ENCODE measurements around the gene DIP2B.
"Not testable (repeated sequence)": the region's sequence is repeated elsewhere in the genome, so short reads cannot be mapped to it uniquely, and the experiment has no call there.

Gene DIP2B, protein sequence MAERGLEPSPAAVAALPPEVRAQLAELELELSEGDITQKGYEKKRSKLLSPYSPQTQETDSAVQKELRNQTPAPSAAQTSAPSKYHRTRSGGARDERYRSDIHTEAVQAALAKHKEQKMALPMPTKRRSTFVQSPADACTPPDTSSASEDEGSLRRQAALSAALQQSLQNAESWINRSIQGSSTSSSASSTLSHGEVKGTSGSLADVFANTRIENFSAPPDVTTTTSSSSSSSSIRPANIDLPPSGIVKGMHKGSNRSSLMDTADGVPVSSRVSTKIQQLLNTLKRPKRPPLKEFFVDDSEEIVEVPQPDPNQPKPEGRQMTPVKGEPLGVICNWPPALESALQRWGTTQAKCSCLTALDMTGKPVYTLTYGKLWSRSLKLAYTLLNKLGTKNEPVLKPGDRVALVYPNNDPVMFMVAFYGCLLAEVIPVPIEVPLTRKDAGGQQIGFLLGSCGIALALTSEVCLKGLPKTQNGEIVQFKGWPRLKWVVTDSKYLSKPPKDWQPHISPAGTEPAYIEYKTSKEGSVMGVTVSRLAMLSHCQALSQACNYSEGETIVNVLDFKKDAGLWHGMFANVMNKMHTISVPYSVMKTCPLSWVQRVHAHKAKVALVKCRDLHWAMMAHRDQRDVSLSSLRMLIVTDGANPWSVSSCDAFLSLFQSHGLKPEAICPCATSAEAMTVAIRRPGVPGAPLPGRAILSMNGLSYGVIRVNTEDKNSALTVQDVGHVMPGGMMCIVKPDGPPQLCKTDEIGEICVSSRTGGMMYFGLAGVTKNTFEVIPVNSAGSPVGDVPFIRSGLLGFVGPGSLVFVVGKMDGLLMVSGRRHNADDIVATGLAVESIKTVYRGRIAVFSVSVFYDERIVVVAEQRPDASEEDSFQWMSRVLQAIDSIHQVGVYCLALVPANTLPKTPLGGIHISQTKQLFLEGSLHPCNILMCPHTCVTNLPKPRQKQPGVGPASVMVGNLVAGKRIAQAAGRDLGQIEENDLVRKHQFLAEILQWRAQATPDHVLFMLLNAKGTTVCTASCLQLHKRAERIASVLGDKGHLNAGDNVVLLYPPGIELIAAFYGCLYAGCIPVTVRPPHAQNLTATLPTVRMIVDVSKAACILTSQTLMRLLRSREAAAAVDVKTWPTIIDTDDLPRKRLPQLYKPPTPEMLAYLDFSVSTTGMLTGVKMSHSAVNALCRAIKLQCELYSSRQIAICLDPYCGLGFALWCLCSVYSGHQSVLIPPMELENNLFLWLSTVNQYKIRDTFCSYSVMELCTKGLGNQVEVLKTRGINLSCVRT (N-terminal part only)

DNA sequence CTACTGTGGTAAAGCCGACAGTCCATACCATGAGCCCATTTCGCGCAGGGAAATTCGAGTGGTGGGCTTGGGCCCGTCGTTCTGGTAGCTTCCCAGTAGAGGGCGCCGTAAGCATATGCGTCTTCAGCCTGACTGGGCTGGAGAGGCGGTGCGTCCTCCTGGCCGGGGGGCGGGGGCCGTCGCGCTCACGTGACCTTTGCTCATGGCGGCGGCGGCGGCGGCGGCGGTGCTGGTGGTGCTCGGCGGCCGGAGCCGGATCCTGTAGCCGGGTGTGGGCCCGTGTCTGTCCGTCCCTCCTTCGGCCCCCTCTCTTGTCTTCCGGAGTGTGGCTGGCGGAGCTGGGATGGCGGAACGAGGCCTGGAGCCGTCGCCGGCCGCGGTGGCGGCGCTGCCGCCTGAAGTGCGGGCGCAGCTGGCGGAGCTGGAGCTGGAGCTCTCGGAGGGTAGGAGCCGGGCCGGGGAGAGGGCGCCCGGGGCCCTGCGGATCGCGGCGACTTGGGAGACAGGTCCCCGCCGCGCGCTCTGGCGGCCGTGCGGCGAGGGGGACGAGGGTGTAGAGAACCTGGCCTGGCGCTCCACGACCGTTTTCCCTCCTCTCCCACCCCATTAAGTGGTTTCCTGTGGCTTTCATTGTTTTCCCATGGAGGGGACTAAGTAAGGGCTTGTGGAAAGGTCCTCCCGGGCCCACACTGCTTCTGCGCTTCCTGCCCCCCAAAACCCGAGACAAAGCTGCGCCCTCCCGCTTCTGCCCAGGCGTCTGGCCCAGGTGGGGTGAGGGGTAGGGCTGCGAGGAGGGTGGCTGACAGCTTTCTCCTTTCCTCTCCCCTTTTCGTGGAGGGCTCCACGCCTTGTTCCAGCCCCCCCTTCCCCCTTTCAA, at the start of gene DIP2B:
Gene DIP2B, plus strand, starts transcription at position 188 of the 877 bp plus-strand sequence. Its CDS starts 156 bp downstream, at position 344.
- peak; percentile 96 for DNase-seq

DNA sequence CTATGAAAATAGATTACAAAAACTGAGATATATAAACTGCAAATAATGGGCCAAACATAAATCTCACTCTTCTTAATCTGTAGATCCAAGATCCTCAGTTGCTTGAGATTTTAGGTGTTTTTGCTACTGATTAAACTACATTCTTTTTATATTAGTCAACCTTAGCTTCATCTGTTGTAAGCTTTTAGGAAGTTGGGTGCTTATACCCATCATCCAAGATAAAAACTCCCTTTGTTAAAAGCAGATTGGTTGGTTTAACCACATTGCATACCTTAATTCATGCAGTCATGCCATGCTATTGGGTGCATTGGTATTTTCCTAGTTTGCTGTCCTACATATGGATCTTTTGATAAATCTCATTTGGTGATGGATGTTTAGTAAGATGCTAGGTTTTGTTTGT, 46.2 kb upstream of the DIP2B start:
- no peak for DNase-seq

DNA sequence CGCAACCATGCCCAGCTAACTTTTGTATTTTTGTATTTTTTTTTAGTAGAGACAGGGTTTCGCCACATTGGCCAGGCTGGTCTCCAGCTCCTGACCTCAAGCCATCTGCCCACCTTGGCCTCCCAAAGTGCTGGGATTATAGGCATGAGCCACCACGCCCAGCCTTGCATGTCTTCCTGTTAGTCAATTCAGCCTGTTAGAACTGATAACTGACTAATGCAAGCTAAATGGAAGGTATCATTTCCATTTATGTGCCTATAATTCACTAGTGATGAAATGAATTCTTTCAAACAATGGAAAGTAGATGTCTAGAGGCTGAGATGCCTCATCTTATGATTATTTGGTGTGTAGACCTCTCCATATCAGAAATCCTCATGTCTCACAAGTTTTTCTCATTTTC, 37.3 kb upstream of the DIP2B start:
- DNase-seq: peak; percentile 15

DNA sequence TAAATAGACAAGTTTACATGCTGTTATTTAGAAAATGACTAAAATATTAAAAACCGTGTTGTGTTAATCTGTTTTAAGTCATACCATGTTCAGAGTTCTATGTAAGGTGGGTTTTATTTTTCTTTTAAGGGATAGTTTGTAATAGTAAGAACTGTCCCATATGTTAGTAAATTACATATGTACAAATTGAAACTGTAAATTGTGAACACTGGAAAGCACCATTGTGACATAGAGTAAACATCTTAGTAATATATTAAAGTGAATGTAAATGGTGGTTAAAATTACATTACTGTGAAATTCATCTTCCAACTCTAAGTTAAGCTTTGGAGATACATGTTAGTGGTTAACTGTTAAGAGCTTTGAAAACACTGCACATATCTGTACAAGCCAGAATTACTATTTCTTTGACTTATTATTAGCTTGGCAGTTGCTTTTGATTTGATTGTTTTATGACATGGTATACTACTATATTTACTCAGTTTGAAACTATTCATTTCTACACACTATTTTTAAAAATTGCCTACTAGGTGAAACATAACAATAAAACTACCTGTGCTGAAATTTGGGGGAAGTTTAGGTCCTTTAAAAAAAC, 27.4 kb upstream of the DIP2B start:
- no peak for DNase-seq

DNA sequence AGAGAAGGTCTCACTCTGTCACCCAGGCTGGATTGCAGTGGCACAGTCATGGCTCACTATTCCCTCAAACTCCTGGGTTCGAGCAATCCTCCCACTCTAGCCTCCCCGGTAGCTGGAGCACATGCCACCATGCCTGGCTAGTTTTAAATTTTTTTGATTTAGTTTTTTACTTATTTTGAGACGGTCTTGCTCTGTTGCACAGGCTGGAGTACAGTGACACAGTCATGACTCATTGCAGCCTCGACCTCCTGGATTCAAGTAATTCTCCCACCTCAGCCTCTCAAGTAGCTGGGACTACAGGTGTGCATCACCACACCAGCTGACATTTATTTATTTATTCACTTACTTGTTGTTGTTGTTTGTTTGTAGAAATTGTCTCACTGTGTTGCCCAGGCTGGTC, 22.2 kb upstream of the DIP2B start:
- DNase-seq: no peak

DNA sequence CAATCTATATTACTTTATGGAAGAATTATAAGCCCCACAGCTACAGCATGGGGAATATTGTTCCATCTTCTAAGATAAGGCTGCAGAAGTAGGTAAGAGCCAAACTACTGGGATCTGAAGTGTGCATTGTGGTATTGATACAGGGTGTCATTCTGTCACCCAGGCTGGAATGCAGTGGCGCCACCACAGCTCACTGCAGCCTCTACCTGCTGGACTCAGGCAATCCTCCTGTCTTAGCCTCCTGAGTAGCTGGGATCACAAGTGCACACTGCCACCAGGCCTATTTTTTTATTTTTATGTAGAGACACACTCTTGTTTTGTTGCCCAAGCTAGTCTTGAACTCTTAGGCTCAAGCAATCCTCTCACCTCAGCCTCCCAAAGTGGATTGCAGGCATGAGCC, 21.3 kb upstream of the DIP2B start:
- DNase-seq: no peak

DNA sequence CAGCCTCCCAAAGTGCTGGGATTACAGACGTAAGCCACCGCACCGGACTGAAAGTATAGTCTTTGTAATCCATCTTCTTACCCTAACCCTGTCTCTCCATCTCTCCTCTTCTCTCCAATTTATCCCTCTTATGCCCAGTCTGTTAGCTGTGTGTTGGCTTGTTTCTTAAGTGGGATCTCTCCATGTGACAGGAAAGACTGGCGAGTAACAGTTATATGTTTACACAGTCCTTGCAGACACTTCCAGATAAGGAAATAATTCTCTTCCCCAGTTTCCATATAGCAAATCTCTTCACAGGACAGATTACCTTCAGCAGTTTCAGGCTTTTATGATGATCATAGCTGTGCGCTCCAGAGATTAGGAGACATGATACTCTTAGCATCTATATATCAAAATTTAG, 16.0 kb upstream of the DIP2B start:
- DNase-seq: no peak

DNA sequence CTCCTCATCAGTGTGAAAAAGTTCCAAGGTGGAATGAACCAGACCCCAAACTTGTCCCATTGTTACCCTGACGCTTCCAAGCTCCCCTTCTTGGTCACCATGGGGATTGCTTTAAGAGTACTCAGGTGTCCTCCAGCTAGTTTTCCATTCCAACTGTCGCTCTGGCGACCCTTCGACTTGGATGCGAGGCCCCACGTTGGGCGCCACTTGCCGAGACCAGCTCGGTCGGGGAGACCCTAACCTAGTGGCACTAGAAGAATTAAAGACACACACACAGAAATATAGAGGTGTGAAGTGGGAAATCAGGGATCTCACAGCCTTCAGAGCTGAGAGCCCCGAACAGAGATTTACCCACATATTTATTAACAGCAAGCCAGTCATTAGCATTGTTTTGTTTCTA, 6.7 kb upstream of the DIP2B start:
- not testable (repeated sequence) for DNase-seq

DNA sequence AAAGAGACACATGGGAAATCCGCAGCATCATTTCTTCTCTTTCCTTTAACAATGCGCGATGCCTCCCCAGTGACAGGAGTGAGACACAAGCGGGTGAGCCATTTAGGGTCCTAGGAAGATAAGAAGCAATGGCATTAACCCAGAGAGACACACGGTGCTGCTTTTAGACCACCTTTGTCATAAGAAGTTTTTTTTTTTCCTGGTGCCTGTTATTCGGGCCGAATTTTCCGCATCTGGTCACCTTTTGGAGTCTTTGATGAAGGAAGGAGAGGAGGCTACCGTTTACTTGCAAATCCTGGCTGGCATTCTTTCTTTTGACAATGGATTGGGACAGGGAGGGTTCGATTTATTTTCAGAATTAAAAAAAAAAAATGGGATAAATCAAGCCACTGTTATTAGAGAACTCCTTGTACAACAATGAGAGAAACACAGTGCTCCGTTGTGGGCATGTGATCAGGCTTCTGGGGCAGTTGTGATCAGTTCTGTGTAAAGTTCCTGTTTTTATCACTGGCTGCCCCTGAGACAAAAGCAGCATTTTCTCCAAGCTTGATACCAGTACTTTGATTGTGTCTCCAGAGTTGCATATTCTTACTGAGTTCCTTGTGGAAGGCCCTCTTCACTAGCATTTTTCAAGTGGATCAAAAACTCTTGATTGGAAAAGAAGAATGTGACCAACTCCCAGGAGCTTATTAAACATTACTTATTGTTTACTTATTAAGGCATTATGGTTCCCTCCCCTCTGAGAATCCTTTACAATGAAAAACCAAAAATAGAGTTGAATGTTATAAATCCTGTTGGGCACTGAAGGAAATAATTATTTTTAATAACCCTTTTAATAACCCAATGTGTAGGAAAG, 1.1 kb downstream of the DIP2B start:
- peak; percentile 83 for DNase-seq

DNA sequence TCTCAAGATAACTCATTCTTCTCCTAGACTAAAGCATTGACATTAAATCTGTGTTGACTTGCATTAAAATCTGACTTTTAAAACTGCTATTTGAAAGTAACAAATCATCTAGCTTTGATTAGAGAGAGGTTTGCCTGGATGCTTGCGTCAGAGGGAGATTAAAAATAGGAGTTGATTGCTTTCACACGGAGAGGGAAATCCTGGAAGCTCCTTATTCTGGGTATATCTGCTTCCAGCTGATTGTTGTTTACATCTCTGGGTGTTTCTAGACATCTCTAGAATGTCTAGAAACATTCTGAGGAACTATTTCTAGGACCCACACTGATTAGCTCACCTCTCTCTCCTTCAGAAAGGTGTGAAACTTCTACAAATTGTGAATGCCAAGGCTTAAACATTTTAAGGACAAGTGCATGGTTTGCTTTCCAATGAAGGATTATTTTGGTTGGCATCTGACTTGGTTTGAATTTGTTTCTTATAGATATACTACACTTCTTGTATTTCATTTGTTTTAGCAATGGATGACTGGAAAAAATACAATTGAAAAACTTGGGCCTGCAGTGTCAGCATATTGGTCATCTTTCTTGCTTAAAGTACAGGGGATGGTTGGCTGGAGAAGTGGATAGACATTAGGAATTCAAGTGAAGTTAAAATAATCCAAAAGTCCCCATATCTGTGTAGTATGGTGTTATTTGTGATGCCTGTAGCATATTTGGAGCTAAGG, 2.1 kb downstream of the DIP2B start:
- no peak for DNase-seq

DNA sequence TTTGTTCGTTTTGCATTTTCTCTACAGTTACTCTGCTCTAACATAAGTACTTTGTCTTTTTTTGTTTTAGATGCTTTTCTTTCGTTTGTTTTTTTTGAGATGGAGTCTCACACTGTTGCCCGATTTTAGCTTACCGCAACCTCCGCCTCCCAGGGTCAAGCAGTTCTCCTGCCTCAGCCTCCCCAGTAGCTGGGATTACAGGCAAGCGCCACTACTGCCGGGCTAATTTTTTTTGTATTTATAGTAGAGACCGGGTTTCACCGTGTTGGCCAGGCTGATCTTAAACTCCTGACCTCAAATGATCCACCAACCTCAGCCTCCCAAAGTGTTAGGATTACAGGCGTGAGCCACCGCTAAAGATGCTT, 2.7 kb downstream of the DIP2B start:
- DNase-seq: no peak

DNA sequence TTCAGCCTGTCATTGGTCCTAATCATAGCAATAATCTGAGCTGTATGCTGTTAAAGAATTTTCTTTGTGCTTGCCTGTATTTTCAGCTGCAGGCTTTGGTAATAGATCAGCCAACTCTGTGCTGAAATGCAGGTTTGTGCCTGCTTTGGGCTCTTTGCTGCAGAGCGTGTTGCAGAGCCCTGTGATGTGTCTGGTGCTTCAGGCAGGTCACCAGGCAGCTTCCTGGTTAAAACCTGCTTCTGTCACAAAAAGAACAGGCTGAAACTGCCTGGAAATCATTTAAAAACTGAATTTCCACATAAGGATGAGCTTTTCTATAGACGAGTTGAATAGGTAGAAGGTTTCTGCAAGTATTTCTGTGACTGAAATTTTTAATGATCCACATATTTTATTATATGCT, 3.1 kb downstream of the DIP2B start:
- no peak for DNase-seq

DNA sequence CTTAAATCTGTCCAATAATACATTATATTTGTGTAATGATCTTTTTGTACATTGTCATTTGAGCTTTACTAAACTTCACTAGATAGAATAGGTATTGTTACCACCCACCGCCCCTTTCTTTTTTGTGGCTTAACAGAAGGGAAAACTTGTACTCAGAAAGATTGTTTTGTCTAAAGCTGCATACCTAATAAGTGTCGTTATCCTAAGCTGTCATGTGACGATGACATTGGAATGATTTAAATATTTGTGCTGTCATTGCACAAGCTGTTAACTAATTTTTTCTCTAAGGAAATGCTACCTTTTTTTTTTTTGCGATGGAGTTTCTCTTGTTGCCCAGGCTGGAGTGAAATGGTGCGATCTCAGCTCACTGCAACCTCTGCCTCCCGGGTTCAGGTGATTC, 3.6 kb downstream of the DIP2B start:
- no peak for DNase-seq

DNA sequence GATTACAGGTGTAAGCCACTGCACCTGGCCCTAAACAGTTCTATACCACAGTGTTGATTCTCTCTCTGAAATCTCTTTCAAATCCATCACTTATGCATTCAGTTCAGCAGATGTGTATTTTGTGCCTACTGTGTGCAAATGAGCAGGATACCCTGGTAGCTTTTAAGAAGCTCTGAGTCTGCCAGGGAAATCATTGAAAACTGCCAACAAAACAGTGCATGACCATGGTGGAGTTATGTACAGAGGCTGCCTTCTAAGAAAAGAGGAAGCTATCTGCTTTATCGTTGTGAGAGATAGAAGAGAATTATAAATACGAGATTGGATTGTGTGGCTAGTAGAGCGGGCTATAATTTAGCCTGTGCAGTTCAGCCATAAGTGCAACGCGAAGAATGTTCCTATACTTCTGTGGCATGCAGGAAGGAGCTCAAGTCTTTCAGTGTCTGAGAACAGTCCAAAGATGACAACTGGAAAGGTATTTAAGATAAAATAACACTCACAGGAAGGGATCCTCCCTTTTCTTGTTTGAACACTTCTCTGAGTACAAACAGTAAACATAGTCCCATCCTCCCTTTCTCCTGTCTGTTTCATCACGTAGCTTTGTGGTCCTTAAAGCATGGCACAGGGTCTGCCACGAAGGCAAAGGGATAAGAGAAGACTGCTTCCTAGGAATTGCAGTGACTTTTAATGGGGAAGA, 4.3 kb downstream of the DIP2B start:
- peak; percentile 76 for DNase-seq

DNA sequence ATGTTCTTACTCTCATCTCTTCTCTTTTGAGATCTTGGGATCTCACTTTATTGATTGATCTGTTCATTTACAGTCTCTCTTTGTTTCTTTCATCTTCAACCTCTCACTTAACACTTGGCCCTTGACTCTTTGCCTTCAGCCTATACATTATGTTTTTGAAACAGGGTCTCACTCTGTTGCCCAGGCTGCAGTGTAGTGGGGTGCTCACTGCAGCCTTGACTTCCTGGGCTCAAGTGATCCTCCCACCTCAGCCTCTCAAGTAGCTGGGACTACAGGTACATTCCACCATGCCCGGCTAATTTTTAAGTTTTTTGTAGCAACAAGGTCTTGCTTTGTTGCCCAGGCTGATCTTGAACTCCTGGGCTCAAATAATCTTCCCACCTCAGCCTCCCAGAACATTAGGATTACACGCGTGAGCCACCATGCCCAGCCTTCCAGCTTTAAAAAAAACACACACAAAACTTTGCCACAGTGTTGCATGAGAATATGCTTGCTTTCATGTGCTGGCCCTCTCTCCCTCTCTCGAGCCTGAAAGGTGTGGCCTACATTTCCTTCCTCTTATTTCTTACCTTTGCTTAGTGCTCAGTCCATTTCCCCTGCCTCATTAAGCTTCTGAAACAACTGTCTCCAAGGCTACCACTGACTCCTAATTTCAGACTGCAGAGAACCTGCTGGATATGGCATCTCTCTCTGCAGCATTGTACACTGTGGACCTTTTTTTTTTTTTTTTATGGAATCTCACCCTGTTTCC, 9.9 kb downstream of the DIP2B start:
- DNase-seq: peak; percentile 26

DNA sequence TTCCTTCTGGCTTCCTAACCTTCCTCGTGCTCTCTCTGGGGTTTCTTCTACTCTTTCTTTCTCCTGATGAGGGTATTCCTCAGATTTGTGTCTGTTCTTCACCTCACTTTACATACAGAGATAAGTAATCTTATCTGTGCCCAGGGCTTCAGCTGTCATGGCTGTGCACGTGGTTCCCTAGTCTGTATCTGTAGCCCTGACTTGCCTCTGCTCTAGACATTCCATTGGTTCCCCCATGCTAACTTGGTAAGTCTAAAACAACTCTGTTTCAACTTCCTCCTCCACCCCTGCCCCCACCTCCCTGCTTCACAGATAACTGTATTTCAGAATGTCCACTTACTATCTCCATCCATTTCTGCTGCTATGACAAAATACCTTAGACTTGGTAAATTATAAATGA, 10.8 kb downstream of the DIP2B start:
- DNase-seq: peak; percentile 73

DNA sequence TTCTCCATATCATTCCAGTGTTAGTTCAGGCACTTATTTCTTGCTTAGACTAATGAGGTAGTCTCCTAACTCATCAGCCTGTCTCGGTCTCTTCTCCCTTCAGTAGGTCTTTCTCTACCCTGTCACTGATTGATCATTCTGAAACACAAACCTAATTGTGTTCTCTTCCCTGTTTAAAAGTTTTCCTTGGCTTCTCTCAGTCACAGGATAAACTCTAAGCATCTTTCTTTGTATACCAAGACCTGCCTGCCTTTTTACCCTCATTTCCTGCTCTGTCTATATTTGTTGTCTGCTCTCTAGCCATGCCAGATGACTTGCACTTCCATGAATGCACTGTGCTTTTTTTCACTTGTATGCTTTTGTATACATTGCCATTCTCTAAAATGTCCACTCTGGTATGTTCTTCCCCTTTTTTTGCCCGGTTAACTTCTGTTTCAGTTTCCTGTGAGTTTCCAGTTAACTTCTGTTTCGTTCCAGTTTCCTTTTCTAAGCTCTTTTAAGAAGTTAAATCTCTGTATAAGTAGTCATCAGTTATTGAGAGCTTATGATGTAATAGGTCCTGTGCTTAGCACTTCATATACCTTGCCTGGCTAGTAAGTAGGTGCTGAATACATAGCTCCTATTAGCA, 12.8 kb downstream of the DIP2B start:
- DNase-seq: peak; percentile 86

DNA sequence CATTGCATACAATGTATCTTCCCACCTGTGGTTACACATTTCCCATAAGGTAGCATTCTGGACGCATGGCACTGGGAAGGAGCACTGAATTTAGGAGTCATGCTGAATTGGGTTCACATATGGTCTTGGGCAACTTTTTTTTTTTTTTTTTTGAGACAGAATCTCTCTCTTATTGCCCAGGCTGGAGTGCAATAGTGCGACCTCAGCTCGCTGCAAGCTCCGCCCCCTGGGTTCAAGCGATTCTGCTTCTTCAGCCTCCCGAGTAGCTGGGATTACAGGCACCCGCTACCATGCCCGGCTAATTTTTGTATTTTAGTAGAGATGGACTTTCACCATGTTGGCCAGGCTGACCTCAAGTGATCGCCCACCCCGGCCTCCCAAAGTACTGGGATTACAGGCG, 13.3 kb downstream of the DIP2B start:
- DNase-seq: no peak

Data from hematopoietic multipotent progenitor cell treated with erythropoietin and hydrocortisone succinate and interleukin-3 and kit ligand, for 4 days (in vitro differentiated cells).